Vagina (tissue), 2 donors: ENCODE measurements around the gene CCDC27. TPM values are rescaled to one million over a fixed set of nuclear protein-coding genes. Genes with fewer than 3 reads are reported as not detected.

Experiments
- DNase-seq, 2 donors: peaks; one replicate each; pipeline ENCODE4 v3.0.0-alpha.2; 2017; ENCODE audit errors: extremely low spot score in 2 of 2
- H3K27ac ChIP-seq: fragments of 200-600 bp; sonication (generic); one replicate; pipeline ENCODE4 v1.5.1; 2019
- H3K27me3 ChIP-seq: fragments of 200-600 bp; sonication (generic); one replicate; pipeline ENCODE4 v1.5.1; 2019
- H3K36me3 ChIP-seq, 2 donors: fragments of 200-600 bp; sonication (generic); one replicate each; pipeline ENCODE4 v1.5.1; 2017 to 2019
- H3K4me1 ChIP-seq: fragments of 200-600 bp; sonication (generic); one replicate; pipeline ENCODE4 v1.5.1; 2019
- H3K4me3 ChIP-seq, 2 donors: fragments of 200-600 bp; sonication (generic); 1 replicate in 1 of 2; 2 replicates in 1 of 2; pipeline ENCODE4 v1.5.1; 2016 to 2019
- H3K9me3 ChIP-seq: fragments of 200-600 bp; sonication (generic); one replicate; pipeline ENCODE4 v1.5.1; 2019
- POLR2A ChIP-seq, 2 donors: fragments of 450-650 bp; IDR thresholded peaks; one replicate each; pipeline ENCODE4 v1.6.1; 2017; ENCODE audit warnings: antibody characterized with exemption in 2 of 2, mild to moderate bottlenecking in 2 of 2, moderate library complexity in 2 of 2
- POLR2AphosphoS5 ChIP-seq, 2 donors: sonication (generic); formaldehyde crosslinking; IDR thresholded peaks; one replicate each; pipeline ENCODE4 v1.9.0; 2017; ENCODE audit warnings: antibody characterized with exemption in 2 of 2, mild to moderate bottlenecking in 2 of 2, low read depth in 1 of 2; ENCODE audit not compliant: insufficient read depth in 1 of 2
- intact Hi-C: fragments of 100-400 bp; cut with DNase I; formaldehyde crosslinking; loops from one replicate; pipeline ENCODE4 v1.15.1; 2023
- small RNA-seq: library from RNA; depleted of rRNA; stranded (forward); fragments of <200 nt; gene quantifications from one replicate; pipeline ENCODE3, GENCODE V24; 2016
- total RNA-seq: library from RNA; depleted of rRNA; stranded (reverse); fragments of >200 nt; gene quantifications from one replicate; pipeline ENCODE4 v1.2.3, GENCODE V29; 2016
- TF ChIP-seq, protein P1 (sequence below), 3 experiments: fragments of 450-650 bp in 2 of 3; fragments of 200-600 bp in 1 of 3; sonication (generic) in 1 of 3; IDR thresholded peaks; one replicate each; pipeline ENCODE4 v1.5.1; 2017 to 2019; ENCODE audit warnings: antibody characterized with exemption in 3 of 3, mild to moderate bottlenecking in 2 of 3, moderate library complexity in 2 of 3

Gene CCDC27
- total RNA-seq, 1 donor from 2014 or later = not detected

- intact Hi-C loops = no loop called here
- H3K4me3 ChIP-seq = no peak overlapping the region
- H3K27me3 ChIP-seq = no peaks in the 10 kb centered on the region
- H3K27ac ChIP-seq = no peak overlapping the region
- TF ChIP-seq POLR2AphosphoS5 (IDR thresholded peaks at IDR 0.05; ENCODE audit: insufficient read depth in 1 of 2, low read depth in 1 of 2) (no peak), POLR2A (IDR thresholded peaks at IDR 0.05) (no peak)
- TF ChIP-seq, protein P1, sequence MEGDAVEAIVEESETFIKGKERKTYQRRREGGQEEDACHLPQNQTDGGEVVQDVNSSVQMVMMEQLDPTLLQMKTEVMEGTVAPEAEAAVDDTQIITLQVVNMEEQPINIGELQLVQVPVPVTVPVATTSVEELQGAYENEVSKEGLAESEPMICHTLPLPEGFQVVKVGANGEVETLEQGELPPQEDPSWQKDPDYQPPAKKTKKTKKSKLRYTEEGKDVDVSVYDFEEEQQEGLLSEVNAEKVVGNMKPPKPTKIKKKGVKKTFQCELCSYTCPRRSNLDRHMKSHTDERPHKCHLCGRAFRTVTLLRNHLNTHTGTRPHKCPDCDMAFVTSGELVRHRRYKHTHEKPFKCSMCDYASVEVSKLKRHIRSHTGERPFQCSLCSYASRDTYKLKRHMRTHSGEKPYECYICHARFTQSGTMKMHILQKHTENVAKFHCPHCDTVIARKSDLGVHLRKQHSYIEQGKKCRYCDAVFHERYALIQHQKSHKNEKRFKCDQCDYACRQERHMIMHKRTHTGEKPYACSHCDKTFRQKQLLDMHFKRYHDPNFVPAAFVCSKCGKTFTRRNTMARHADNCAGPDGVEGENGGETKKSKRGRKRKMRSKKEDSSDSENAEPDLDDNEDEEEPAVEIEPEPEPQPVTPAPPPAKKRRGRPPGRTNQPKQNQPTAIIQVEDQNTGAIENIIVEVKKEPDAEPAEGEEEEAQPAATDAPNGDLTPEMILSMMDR (IDR thresholded peaks at IDR 0.05) = no peak
- no peaks in the 10 kb centered on the region for H3K4me1 ChIP-seq
- H3K36me3 ChIP-seq = peaks cover 0 to 51% of the 10 kb centered on the region in 2 donors
- H3K9me3 ChIP-seq = no peaks in the 10 kb centered on the region
- DNase-seq = no peak
Observed at GRCh38 chr1:3817821-3818597, 65.8 kb downstream of the CCDC27 start.

GRCh38 chr1:3819771-3820200 is 67.5 kb downstream of the CCDC27 start:
- H3K36me3 ChIP-seq = peaks cover 0 to 53% of the 10 kb centered on the region in 2 donors
- no peak overlapping the region for H3K27ac ChIP-seq
- no peaks in the 10 kb centered on the region for H3K9me3 ChIP-seq
- no peak for TF ChIP-seq POLR2AphosphoS5 (IDR thresholded peaks at IDR 0.05; ENCODE audit: insufficient read depth in 1 of 2, low read depth in 1 of 2)
- TF ChIP-seq, protein P1 (IDR thresholded peaks at IDR 0.05) = no peak
- no peak for TF ChIP-seq POLR2A (IDR thresholded peaks at IDR 0.05)
- intact Hi-C loops = no loop called here
- no peaks in the 10 kb centered on the region for H3K4me1 ChIP-seq
- no peaks in the 10 kb centered on the region for H3K27me3 ChIP-seq
- no peak for DNase-seq
- no peak overlapping the region for H3K4me3 ChIP-seq

DNA sequence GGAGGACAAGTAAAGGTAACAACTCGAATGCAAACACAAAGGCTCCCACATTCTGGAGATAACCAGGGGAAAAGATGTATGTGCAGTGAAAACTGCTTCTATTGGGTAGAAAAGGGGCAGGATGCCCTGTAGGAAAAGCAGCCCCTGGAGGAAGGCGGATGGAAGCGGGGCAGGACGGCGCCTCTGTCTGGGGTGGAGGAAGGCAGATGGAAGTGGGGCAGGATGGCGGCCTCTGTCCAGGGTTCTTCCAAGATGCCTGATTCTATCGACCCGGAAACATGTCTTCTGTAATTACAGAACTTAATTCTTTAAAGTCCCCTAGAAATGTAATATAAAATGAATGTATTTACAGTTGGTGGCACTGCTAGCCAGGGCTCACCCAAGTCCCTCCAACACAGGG is 68.1 kb downstream of the CCDC27 start:
- no peak overlapping the region for H3K4me3 ChIP-seq
- H3K4me1 ChIP-seq = no peaks in the 10 kb centered on the region
- no peaks in the 10 kb centered on the region for H3K9me3 ChIP-seq
- no peak for TF ChIP-seq POLR2AphosphoS5 (IDR thresholded peaks at IDR 0.05; ENCODE audit: insufficient read depth in 1 of 2, low read depth in 1 of 2)
- TF ChIP-seq POLR2A (IDR thresholded peaks at IDR 0.05) = no peak
- TF ChIP-seq, protein P1 (IDR thresholded peaks at IDR 0.05) = no peak
- H3K36me3 ChIP-seq = peaks cover 0 to 52% of the 10 kb centered on the region in 2 donors
- no peak overlapping the region for H3K27ac ChIP-seq
- no peaks in the 10 kb centered on the region for H3K27me3 ChIP-seq
- DNase-seq = no peak
- intact Hi-C loops = no loop called here

DNA sequence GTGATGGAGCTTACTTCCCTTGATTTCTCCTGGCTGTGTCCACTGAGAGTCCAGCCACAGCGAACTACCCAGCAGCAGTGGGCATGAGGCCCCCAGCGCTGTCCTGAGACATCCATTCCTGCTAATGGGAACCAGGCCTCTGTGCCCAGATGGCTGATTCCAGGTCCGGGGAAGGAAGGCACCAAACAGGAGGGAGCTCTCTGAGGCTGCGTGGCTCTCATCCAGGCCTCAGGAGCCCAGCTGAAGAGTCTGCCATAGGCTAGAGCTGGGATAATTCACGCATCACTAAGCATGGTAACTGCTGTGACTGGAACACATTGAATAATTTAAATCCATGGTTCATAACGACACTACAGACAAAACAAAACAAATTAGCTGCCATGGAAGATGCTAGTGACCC is 68.8 kb downstream of the CCDC27 start:
- no peaks in the 10 kb centered on the region for H3K4me1 ChIP-seq
- DNase-seq = no peak
- no peak for TF ChIP-seq POLR2A (IDR thresholded peaks at IDR 0.05)
- TF ChIP-seq, protein P1 (IDR thresholded peaks at IDR 0.05) = no peak
- no peak for TF ChIP-seq POLR2AphosphoS5 (IDR thresholded peaks at IDR 0.05; ENCODE audit: insufficient read depth in 1 of 2, low read depth in 1 of 2)
- H3K36me3 ChIP-seq = peaks cover 0 to 52% of the 10 kb centered on the region in 2 donors
- intact Hi-C loops = no loop called here
- H3K27me3 ChIP-seq = no peaks in the 10 kb centered on the region
- no peak overlapping the region for H3K4me3 ChIP-seq
- H3K27ac ChIP-seq = no peak overlapping the region
- no peaks in the 10 kb centered on the region for H3K9me3 ChIP-seq

Small RNA genes within 50 kb of the gene (small RNA-seq; reads per million reads assigned to genes)
- gene RF02197 (not detected), gene RN7SL574P (not detected)

Other genes with a start within 250 kb of the CCDC27 start
- 37.6 TPM for gene MEGF6, start 140.9 kb upstream of the CCDC27 start, total RNA-seq
- 44.9 TPM for gene TPRG1L, start 127.4 kb upstream of the CCDC27 start, total RNA-seq
- 23.3 TPM for gene WRAP73, start 102.3 kb upstream of the CCDC27 start, total RNA-seq
- 8.1 TPM for gene TP73, start 99.9 kb upstream of the CCDC27 start, total RNA-seq
- gene SMIM1, start 20.3 kb downstream of the CCDC27 start, total RNA-seq = not detected
- gene LRRC47, start 44.0 kb downstream of the CCDC27 start, total RNA-seq = 32.4 TPM
- gene CEP104, start 104.8 kb downstream of the CCDC27 start, total RNA-seq = 62.9 TPM
- 8.8 TPM for gene DFFB, start 105.0 kb downstream of the CCDC27 start, total RNA-seq
- 19.4 TPM for gene C1orf174, start 147.8 kb downstream of the CCDC27 start, total RNA-seq